Stromal cell of bone marrow (primary cell): ENCODE results near the gene PDZD2.
A peak's percentile ranks its signal among the peaks of the same experiment; 100 is the strongest.

ENCODE experiments used
- DNase-seq: peaks from one replicate; pipeline ENCODE4 v3.0.0-alpha.2; 2012; ENCODE audit warnings: low read depth

Gene PDZD2

DNA sequence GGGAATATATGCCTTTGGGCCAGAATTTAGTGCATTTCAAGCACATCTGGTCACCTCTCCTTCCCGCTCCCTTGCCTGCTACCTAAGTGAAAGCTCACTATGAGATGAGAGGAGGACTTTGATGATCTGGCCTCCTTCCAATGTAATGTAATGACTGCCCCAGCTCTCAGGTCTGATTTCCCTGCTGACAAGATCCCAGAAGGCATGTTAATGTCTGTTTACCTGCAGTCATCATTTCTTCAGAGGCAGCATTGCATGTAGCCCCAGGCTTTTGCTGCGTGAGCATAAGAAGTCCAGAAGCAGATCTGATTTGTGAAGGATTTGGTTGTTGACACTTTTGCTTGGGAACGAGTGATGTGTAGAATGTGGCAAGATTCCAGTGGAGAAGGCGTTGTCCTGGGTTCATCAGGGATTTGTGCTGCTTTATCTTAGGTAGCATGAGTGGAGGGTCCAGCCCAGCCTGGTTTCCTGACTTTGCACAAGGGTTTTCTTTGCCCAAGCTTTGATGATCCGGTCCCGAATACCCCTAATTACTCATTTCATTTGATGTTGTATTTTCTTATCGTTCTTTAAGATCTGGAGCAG lies 342.5 kb downstream of the PDZD2 start:
- no peak for DNase-seq

DNA sequence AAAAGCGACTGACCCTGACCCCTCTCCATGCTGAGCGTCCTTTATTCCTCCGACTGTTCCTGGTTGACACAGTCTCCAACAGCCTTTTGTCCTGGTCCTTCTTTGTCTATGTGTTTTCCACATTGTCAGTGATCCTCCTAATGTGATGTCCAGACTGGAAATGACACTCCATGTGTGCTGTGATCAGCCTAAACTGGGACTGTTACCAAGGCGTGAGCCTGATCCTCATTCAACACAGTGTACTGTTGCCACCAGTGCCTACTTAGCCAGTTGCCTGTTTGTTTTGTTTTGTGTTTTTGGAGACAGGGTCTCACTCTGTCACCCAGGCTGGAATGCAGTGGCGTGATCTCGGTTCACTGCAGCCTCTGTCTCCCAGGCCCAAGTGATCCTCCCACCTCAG lies 343.1 kb downstream of the PDZD2 start:
- DNase-seq = no peak

DNA sequence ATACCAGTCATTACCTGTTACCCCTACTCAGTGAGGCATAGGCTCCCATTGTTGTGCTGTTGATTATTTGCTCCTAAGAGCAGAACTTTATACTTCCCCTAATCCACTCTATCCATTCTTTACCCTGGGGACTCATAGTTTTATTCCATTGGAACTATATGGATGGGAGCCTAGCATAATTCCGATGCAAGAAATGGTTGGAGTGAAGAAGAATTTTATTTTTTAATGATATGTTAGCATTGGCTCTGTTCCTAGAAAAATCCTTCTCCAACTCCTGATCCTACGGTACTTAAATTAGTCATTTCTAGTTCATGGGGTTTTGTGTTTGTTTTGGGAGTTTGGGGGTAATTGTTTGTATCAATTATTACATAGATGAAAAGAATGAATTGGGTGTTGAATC lies 343.7 kb downstream of the PDZD2 start:
- peak; percentile 25 for DNase-seq

DNA sequence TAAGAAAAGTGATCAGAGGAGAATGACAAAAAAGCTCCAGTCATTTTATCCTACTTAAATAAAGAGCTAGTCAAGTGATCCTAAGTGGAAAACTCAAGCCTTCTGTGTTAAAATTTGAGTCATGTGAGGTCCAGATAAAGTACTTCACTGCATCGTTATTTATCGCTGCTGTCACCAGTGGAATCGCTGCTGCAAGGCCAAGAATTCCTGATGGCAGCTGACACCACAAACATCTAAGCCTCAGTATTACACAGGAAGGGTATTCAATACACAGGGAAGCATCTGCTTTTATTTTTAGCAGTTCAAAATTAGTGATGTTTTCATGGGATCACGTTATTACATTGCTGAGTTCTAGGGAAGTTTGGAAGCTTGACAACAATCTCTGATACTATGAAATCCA lies 344.9 kb downstream of the PDZD2 start:
- DNase-seq = no peak

DNA sequence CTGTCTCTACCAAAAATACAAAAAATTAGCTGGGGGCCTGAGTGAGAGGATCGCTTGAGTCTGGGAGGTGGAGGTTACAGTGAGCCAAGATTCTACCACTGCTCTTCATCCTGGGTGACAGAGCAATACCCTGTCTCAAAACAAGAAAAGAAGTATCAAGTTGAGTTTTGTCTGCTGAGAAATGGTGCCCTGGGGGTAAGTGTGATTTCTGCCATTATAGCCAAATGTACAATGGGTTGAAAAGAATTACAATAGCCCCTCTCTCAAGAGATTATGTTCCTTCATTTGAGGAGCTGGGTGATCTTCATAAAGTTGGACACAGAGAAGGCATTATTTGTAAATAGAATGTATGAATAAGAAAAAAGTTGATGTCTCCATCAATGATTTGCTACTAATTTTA lies 345.8 kb downstream of the PDZD2 start:
- no peak for DNase-seq

DNA sequence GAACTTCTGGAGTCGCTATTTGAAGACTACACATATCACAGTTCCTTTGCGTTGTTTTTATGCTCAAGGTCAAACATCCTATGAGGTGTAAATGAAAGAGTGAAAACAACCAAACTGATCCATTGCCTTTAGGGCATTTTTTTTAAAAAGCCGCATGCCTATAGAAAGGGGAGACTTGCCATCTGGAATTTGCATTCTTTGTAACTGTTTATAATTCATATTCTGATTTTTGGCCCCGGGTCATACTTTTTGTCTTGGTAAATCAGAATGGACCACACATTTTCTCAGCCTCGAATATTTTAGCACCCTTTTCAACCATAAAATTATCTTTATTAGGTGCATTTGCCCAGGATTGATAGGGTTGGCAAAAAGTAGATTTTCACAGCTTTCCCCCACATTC lies 347.2 kb downstream of the PDZD2 start:
- no peak for DNase-seq

DNA sequence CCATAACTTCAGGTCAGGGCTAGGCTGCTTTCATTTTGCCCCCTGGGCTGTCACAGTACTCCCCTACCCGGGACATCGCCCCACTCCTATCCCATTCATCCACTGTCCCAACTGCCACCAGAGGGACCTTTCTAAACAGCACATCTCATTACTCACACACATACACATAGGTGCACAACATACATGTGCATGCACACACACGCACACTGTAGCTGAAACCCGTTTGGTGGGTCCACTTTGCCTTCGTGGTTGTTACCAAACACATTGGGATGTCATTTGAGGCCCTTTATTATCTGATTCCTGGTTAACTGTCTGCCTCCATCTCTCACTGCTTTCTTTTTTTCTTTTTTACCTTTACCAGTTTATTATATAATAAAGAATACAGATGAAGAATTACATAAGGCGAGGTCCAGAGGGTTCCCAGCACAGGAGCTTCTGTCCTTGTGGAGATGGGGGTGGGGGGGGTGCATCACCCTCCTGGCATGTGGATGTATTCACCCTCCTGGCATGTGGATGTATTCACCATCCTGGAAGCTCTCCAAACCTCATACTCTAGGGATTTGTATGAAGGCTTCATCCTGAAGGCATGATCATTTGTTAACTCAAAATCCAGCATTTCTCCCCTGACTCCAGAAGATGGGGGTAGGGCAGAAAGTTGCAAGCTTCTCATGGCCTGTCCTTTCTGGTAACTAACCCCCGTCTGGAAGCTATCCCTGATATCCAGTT lies 349.2 kb downstream of the PDZD2 start:
- peak; percentile 92 for DNase-seq

DNA sequence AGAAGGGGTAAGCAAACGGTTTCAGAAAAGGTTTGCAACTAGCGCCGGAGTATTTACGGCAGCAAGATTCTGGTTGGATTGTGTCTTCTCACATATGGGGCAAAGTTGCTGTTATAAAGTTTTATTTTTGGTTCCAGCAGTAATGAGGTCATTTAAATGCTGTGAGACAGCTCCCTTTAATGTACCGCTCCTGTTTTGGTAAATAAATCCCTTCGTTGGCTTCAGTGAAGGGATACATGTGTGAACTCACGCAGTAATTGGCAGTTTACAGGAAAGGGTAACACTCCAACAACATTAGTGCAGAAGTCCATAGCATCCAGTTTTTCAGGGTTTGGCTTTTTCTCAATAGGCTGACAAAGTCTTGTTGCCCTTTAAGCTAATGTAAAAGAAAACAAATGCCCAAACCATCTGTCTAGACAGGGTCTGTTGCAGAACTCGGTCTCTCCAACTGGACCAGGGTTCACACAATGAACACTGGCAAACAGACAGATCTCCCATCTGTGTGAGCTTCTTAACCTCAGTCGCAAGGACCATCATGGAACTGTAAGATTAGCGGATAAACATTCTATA lies 351.2 kb downstream of the PDZD2 start:
- no peak for DNase-seq

DNA sequence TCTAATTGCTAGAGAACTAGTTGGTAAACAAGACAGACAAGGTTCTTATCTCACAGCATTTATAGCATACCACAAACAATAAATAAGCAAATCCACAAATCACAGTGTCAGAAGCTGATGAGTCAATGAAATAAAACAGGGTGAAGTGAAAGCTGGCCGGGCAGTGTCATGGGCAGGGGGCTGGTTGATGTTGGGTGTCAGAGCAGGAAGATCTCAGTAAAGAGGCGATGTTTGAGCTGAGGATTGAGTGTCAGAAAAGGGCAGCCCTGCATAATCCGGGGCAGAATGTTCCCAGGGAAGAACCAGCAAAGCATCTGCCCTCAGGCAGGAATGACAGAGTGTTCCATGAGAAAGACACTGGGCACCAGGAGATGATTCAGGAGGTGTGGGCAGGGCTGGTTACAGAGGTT lies 351.8 kb downstream of the PDZD2 start:
- DNase-seq = no peak

DNA sequence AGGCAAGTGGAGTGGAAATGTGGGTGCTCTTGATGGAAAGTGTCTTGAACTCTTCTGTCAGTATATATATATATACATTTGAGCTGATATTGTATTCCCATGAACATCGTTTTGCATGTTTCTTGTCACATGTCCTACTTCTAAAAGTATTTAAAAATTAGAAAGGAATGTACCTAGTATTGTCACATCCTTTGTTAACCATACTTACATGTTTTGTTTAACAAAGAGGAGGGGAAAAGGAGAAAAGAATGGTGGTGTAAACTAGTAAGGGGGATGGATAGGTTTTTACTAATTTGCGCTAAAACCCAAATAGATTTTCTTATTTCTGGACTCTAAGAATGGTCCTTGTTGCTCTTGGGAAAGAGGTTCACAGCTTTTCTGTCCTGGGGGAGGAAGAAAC lies 353.4 kb downstream of the PDZD2 start:
- DNase-seq = no peak

DNA sequence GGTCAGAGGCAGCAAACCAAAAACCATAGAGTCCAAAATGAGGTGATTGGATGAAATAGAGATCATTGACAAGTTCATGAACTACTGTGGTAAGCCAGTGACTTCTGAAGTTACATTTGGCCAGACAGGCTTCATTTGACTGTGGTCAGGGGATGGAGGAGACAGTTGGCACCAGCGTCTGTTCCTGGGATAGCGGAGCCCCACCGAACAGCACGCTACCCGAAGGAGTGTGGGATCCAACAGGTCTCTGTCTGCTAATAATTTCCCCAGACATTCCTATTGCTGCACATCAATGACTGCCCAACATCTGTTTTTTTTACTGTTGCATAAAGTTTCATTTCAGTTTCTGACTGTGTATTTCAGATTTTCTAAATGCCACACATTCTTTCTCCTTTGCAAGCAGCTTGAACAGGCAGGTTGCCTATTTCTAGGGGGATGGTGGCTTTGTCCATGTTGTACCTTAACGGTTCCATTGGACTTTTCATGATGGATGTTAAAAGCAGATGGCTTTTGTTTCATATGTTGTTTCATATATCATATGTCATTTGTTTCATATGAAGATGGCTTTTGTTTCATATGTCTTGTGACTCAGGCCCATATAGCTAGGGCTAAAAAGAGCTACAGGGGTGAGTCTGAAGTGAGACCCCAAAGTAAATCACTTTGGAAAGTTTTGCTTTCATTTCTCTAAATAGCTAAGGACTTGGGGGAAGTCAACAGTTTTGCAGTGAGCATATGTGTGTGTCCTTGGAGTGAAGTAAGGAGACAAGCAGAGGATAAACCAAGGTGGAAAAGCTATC lies 354.4 kb downstream of the PDZD2 start:
- peak; percentile 4 for DNase-seq

DNA sequence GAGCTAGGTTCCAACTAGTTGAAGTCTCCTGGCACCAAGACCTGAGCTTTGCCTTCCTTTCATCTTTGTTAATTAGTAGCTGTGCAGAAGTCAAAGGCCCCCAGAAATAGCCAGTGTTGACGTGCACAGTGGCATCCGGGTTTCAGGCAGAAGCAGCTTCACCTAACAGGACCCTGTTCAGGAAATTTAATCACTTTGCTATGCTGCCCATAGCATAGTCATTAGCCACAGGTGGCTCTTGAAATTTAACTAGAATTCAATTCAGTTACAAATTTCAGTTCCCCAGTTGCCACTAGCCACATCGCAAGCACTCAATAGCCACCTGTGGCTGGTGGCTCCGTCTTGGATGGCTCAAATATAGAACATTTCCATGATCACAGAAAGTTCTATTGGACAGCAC lies 356.1 kb downstream of the PDZD2 start:
- DNase-seq = no peak

DNA sequence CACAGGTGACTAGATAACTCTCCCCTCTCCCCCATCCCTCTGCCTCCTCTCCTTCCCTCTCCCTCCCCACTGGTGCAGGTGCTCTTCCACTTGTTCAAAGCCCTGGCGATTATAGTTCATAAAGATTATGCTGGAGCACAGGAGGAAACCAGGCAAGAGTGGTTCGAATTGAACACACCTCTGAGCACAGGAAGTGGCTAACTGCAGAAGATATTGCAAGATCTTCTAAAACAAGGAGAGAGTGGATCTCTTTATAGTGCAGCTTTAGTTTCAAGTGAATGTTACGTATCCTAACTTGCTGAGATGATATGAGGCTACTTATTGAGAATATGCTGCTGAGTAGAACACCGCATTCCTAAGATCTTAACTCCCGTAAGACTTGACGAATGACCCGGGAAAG lies 356.8 kb downstream of the PDZD2 start:
- no peak for DNase-seq

DNA sequence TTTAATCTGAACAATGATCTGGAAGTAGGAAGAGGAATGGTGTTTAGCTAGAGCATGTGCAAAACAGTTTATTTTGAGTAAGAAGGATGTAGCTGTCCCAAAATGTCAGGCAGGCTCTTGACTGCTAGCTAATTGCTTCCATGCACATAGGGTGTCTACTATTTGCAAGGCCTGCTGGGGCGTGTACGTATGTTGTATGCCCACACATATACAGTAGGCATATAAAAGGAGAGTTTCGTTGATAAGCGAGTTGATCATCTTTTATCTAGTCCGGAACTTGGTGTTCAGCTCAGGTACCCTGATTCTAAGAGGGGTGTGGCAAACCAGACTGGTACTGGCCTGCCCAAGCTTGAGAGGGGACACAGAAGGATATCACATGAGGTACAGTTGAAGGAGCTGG lies 358.0 kb downstream of the PDZD2 start:
- no peak for DNase-seq

DNA sequence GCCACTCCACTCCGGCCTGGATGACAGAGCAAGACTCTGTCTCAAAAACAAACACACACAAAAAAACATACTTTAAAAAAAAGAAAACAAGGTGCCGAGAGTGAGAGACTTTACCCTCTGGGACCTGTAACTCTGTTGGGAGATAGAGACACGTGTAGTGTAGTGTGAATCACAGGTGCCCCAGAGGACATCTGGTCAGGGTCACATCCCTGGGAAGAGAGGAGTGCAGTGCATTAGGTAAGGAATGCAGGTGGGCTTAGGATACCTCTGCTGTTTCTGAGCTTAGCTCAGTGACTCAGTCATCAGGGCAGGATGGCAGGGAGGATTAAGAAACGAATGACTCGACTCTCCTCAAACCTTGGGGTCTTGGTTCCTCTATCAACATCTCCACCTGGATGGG lies 360.5 kb downstream of the PDZD2 start:
- no peak for DNase-seq

DNA sequence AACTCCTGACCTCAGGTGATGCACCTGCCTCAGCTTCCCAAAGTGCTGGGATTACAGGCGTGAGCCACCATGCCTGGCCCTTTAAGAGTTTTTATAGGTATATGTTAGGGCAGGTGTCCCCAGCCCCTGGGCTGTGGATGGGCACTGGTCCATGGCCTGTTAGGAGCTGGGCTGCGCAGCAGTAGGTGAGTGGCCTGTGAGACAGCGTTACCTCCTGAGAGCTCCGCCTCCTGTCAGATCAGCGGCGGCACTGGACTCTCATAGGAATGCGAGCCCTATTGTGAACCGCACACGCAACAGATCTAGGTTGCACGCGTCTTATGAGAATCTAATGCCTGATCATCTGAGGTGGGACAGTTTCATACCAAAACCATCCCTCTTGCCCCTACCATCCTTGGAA lies 361.8 kb downstream of the PDZD2 start:
- DNase-seq = no peak

DNA sequence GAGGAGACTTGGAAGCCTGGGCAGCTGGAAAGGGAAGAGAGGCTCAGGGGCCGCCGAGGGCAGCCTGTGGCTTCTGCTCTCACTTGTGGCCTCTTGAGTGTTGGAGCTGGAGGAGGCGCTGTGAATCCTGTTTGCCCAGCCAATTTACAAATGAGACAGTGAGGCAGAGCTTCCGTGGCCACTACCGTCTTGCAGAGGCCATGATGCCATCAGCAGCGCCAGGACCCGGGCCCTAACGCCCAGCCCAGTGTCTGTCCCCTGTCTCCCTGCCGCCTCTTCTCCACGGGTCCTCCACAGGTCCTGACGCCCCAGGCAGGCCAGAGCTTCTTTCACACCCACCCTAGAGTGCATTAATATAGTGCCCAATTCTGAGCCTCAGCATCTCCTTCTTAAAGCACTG lies 362.4 kb downstream of the PDZD2 start:
- no peak for DNase-seq

DNA sequence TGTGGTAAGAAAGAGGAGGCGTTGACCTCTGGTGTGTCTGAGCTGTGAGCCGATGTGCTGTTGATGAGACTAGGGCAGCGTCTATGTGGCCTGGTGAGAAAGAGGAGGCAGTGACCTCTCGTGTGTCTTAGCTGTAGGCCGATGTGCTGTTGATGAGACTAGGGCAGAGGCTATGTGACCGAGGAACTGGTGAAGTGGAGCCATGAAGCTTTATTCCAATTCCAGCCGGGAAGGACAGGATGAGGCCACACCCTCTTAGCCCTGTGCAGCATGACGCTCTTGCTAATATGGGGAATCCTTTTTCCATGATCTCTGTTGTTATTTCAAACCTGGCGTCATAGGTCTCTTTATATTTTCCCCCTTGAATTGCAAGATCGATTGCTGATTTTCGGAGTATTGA lies 362.8 kb downstream of the PDZD2 start:
- DNase-seq = no peak

DNA sequence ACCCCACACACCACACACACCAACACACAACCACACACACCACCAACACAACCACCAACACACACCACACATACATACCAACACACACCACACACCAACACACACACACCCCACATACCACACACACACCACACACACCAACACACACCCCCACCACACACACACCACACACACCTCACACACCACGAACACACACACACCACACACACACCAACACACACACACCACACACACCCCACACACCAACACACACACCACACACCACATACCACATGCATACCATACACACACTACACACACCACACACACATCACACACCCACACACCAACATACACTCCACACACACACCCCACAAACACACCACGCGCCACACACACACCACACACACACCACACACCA lies 363.8 kb downstream of the PDZD2 start:
- no peak for DNase-seq

DNA sequence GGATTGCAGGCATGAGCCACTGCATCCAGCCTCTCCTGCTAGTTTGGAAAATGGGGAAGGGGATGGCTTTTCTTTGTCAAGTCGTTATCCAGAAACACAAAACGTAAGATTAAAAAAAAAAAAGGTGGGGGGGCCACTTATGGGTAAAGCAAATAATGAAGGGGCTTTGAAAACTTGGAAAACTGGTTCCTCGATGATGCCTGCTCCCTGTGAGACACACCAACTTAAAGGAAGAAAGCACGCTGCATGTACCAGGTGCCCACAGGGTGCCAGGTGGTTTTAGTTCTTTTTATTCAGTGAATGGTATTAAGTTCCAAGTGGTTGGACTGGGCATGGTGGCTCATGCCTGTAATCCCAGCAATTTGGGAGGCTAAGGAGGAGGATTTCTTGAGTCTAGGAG lies 365.1 kb downstream of the PDZD2 start:
- no peak for DNase-seq

DNA sequence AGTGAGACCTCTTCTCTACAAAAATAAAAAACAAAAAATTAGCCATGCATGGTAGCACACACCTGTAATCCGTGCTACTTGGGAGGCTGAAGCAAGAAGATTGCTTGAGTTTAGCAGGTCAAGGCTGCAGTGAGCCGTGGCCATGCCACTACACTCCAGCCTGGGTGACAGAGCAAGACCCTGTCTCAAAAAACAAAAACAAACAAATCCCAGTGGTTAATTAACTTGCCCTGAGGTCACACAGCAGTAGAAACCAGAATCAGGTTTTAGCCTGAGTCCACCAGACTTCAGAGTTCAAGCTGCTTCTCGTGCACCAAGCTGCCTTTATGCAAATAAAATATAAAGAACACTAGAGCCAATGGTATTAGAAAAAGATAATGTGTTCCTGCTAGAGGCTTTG lies 365.5 kb downstream of the PDZD2 start:
- no peak for DNase-seq

DNA sequence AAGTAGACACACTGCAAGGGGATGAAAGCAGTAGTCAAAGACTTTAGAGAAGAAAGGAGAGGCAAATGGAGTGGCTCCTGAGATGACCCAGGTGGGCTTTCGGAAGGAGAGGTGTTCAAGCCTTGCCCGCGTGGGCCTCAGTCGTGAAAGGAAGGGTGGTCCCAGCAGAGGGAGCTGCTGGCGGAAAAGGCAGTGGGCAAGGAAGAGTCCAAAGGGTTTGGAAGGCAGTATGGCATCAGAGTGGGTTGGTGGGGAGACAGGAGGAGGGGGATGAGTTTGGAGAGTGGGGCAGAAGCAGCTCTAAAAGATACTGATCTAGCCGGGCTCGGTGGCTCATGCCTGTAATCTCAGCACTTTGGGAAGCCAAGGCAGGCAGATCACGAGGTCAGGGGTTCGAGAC lies 369.8 kb downstream of the PDZD2 start:
- DNase-seq = no peak

DNA sequence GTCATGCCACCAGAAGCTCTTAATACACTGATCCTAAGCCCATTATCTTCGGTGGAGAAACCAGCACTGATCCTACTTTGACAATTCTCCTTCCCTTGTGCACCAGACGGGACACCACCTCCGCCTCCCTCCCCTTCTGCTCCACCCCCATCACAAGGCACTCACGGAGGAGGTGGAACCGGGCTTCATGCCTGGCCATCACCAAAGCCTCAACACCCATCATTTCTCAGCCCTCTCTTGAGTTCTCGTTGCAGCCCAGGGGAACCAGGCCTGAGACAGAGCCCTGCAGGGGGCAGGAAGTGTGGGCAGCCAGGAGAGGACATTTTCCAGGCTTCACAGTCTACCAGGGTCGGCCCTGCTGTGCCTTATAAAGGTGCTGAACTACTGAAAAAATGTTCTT lies 374.7 kb downstream of the PDZD2 start:
- DNase-seq = no peak
